ENCODE measurements around the gene IL17C.

DNA sequence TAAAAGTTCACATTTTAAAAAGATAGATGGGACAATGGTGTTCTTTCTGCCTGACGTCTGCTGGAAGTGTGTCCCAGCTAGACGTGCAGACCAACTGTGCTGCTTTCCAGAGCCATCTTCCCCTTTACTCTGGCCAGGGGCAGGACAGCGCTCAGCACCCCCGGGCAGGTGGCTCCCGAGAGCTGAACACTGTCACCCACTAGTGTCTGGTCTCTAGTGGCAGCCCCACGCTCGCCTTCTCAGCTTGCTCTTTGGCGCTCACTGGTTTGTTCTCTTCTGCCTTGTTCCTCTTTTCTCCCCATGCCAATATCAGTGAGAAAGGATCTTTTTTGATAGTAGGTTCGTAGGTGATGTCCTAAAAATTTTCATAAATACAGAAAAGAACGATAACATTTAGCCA lies 42.5 kb upstream of the IL17C start:
- TF ChIP-seq, protein P1, sequence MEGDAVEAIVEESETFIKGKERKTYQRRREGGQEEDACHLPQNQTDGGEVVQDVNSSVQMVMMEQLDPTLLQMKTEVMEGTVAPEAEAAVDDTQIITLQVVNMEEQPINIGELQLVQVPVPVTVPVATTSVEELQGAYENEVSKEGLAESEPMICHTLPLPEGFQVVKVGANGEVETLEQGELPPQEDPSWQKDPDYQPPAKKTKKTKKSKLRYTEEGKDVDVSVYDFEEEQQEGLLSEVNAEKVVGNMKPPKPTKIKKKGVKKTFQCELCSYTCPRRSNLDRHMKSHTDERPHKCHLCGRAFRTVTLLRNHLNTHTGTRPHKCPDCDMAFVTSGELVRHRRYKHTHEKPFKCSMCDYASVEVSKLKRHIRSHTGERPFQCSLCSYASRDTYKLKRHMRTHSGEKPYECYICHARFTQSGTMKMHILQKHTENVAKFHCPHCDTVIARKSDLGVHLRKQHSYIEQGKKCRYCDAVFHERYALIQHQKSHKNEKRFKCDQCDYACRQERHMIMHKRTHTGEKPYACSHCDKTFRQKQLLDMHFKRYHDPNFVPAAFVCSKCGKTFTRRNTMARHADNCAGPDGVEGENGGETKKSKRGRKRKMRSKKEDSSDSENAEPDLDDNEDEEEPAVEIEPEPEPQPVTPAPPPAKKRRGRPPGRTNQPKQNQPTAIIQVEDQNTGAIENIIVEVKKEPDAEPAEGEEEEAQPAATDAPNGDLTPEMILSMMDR (IDR thresholded peaks at IDR 0.05; ENCODE audit: low read depth, low read length) = no peak
- TF ChIP-seq EZH2phosphoT487 (IDR thresholded peaks at IDR 0.05; ENCODE audit: low read depth) = no peak
